Measurements from ENCODE around the gene LGALS9C. TPM values are rescaled to one million over a fixed set of nuclear protein-coding genes. Genes with fewer than 3 reads are reported as not detected.
"Not testable (repeated sequence)": the region's sequence is repeated elsewhere in the genome, so short reads cannot be mapped to it uniquely, and the experiment has no call there.

Gene LGALS9C
- total RNA-seq (2014; rRNA removed; shearing (Covaris generic)), result not detected in 2 replicates

- DNase-seq (ENCODE audit: low spot score), result not testable (repeated sequence)
These were observed at the start of gene LGALS9C for GRCh38 chr17:18476508-18477308. Gene LGALS9C, plus strand, starts transcription at chr17:18476789. Its CDS starts 66 bp downstream, at chr17:18476855.

GRCh38 chr17:18432206-18432605, 44.4 kb upstream of the LGALS9C start:
- DNase-seq (ENCODE audit: low spot score), result not testable (repeated sequence)

GRCh38 chr17:18439465-18439870, 37.1 kb upstream of the LGALS9C start:
- DNase-seq (ENCODE audit: low spot score), result not testable (repeated sequence)

GRCh38 chr17:18442093-18442492, 34.5 kb upstream of the LGALS9C start:
- DNase-seq (ENCODE audit: low spot score), result not testable (repeated sequence)

- DNase-seq (ENCODE audit: low spot score), result not testable (repeated sequence)
These were observed 34.1 kb upstream of the LGALS9C start for GRCh38 chr17:18442532-18442931.

- DNase-seq (ENCODE audit: low spot score), result not testable (repeated sequence)
These were observed 28.9 kb upstream of the LGALS9C start for GRCh38 chr17:18447476-18448205.

GRCh38 chr17:18448311-18448710, 28.3 kb upstream of the LGALS9C start:
- DNase-seq (ENCODE audit: low spot score), result not testable (repeated sequence)

- DNase-seq (ENCODE audit: low spot score), result not testable (repeated sequence)
These were observed 26.8 kb upstream of the LGALS9C start for GRCh38 chr17:18449833-18450232.

- not testable (repeated sequence) for DNase-seq (ENCODE audit: low spot score)
These were observed 25.6 kb upstream of the LGALS9C start for GRCh38 chr17:18450998-18451397.

GRCh38 chr17:18451969-18452368, 24.6 kb upstream of the LGALS9C start:
- DNase-seq (ENCODE audit: low spot score), result not testable (repeated sequence)

- peak; percentile 7 for DNase-seq (ENCODE audit: low spot score)
These were observed 17.6 kb upstream of the LGALS9C start for GRCh38 chr17:18459035-18459434.

GRCh38 chr17:18463831-18464502, 12.6 kb upstream of the LGALS9C start:
- DNase-seq (ENCODE audit: low spot score), result not testable (repeated sequence)

GRCh38 chr17:18466250-18466983, 10.2 kb upstream of the LGALS9C start:
- not testable (repeated sequence) for DNase-seq (ENCODE audit: low spot score)

- DNase-seq (ENCODE audit: low spot score), result not testable (repeated sequence)
These were observed 9.6 kb upstream of the LGALS9C start for GRCh38 chr17:18467001-18467400.

GRCh38 chr17:18468472-18469171, 8.0 kb upstream of the LGALS9C start:
- not testable (repeated sequence) for DNase-seq (ENCODE audit: low spot score)

- DNase-seq (ENCODE audit: low spot score), result not testable (repeated sequence)
These were observed 6.8 kb upstream of the LGALS9C start for GRCh38 chr17:18469837-18470236.

- not testable (repeated sequence) for DNase-seq (ENCODE audit: low spot score)
These were observed 6.2 kb upstream of the LGALS9C start for GRCh38 chr17:18470345-18470930.

- DNase-seq (ENCODE audit: low spot score), result not testable (repeated sequence)
These were observed 2.6 kb upstream of the LGALS9C start for GRCh38 chr17:18473967-18474366.

GRCh38 chr17:18474754-18475153, 1.8 kb upstream of the LGALS9C start:
- DNase-seq (ENCODE audit: low spot score), result not testable (repeated sequence)

GRCh38 chr17:18477367-18477766, 778 bp downstream of the LGALS9C start:
- DNase-seq (ENCODE audit: low spot score), result not testable (repeated sequence)
